ENCODE results near the gene ALAD. TPM values are rescaled to one million over a fixed set of nuclear protein-coding genes. Genes with fewer than 3 reads are reported as not detected.

Gene ALAD
- polyA plus RNA-seq, 1 donor from 2014 or later, result 42.9 TPM

DNA sequence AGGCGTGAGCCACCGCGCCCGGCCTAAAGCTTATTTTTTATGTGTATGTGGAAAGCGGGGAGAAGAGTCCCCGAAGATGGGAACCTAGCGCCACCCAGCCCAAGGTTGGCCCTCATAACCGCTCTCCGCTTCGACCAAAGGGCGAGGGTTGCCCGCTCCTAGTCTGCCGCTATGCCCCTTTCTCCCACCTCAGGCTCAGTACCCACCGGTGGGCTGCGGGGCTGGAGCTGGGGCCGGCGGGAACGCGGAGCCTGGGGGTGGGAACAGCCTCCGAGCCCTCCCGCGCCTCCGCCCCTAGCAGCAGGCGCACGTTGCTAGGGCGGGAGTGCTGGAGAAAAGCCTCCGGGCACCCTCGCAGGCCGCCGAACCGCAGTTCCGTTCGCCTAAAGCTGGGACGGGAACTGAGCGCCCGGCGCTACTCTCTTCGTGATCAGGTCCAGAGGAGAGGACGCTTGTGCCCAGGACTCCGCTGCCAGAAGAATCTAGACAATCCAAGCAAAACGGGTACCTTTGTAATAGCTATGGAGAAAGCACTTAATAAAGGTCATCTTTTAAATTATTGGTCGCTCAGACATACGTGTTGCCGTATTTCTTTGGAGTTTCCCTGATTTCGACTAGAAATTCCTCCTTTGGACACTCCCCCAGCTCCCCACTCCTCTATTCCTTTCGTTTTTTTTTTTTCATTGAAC lies 60.9 kb downstream of the ALAD start, which contains the start of gene WDR31:
Gene WDR31 (minus strand): TSS at position 265 of the 689 bp plus-strand sequence. CDS start 8,253 bp downstream, outside the sequence.
- Histone ChIP-seq H2AFZ (ENCODE audit: low read depth, low read length) (peak within 1 kb of the TSS; percentile 98), H4K20me1 (ENCODE audit: insufficient read depth) (no peaks in the 10 kb centered on the region), H3K36me3 (ENCODE audit: insufficient read depth, low read length) (no peaks in the 10 kb centered on the region), H3K4me2 (ENCODE audit: low read length) (peak within 1 kb of the TSS; percentile 77), H3K27me3 (ENCODE audit: insufficient read depth, low read depth, low read length) (no peaks in the 10 kb centered on the region), H3K9me2 (ENCODE audit: insufficient read depth, low read length) (no peaks in the 10 kb centered on the region), H3F3A (ENCODE audit: insufficient read depth, low read length, poor library complexity, severe bottlenecking) (no peaks in the 10 kb centered on the region), H3K27ac (ENCODE audit: low read length) (peak within 1 kb of the TSS; percentile 73), H3K4me3 (ENCODE audit: low read length) (peak within 1 kb of the TSS; percentile 80), H3K79me2 (replicated peaks; ENCODE audit: insufficient read depth, low read length) (no peaks in the 10 kb centered on the region), H3K9me3 (ENCODE audit: low read length) (no peaks in the 10 kb centered on the region), H3K9ac (ENCODE audit: low read length) (peak within 1 kb of the TSS; percentile 81)
- TF ChIP-seq, protein P1, sequence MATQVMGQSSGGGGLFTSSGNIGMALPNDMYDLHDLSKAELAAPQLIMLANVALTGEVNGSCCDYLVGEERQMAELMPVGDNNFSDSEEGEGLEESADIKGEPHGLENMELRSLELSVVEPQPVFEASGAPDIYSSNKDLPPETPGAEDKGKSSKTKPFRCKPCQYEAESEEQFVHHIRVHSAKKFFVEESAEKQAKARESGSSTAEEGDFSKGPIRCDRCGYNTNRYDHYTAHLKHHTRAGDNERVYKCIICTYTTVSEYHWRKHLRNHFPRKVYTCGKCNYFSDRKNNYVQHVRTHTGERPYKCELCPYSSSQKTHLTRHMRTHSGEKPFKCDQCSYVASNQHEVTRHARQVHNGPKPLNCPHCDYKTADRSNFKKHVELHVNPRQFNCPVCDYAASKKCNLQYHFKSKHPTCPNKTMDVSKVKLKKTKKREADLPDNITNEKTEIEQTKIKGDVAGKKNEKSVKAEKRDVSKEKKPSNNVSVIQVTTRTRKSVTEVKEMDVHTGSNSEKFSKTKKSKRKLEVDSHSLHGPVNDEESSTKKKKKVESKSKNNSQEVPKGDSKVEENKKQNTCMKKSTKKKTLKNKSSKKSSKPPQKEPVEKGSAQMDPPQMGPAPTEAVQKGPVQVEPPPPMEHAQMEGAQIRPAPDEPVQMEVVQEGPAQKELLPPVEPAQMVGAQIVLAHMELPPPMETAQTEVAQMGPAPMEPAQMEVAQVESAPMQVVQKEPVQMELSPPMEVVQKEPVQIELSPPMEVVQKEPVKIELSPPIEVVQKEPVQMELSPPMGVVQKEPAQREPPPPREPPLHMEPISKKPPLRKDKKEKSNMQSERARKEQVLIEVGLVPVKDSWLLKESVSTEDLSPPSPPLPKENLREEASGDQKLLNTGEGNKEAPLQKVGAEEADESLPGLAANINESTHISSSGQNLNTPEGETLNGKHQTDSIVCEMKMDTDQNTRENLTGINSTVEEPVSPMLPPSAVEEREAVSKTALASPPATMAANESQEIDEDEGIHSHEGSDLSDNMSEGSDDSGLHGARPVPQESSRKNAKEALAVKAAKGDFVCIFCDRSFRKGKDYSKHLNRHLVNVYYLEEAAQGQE (IDR thresholded peaks at IDR 0.05; ENCODE audit: borderline replicate concordance), result peak; percentile 58
- TF ChIP-seq POLR2AphosphoS5 (IDR thresholded peaks at IDR 0.05), result peak; percentile 90
- TF ChIP-seq SMC3 (conservative IDR thresholded peaks at IDR 0.05; ENCODE audit: poor library complexity), result peak; percentile 50
- TF ChIP-seq TAF1 (IDR thresholded peaks at IDR 0.05; ENCODE audit: low read depth), result peak; percentile 78
- TF ChIP-seq, protein P2, sequence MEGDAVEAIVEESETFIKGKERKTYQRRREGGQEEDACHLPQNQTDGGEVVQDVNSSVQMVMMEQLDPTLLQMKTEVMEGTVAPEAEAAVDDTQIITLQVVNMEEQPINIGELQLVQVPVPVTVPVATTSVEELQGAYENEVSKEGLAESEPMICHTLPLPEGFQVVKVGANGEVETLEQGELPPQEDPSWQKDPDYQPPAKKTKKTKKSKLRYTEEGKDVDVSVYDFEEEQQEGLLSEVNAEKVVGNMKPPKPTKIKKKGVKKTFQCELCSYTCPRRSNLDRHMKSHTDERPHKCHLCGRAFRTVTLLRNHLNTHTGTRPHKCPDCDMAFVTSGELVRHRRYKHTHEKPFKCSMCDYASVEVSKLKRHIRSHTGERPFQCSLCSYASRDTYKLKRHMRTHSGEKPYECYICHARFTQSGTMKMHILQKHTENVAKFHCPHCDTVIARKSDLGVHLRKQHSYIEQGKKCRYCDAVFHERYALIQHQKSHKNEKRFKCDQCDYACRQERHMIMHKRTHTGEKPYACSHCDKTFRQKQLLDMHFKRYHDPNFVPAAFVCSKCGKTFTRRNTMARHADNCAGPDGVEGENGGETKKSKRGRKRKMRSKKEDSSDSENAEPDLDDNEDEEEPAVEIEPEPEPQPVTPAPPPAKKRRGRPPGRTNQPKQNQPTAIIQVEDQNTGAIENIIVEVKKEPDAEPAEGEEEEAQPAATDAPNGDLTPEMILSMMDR (IDR thresholded peaks at IDR 0.05; ENCODE audit: poor library complexity, severe bottlenecking), result no peak
- peak; percentile 76 for TF ChIP-seq MXI1 (conservative IDR thresholded peaks at IDR 0.05; ENCODE audit: poor library complexity, severe bottlenecking)
- peak; percentile 37 for TF ChIP-seq EP300 (conservative IDR thresholded peaks at IDR 0.05; ENCODE audit: poor library complexity, severe bottlenecking)
- TF ChIP-seq EZH2 (IDR thresholded peaks at IDR 0.05; ENCODE audit: borderline replicate concordance, insufficient read depth, low read length, poor library complexity, severe bottlenecking), result no peak
- TF ChIP-seq RAD21 (conservative IDR thresholded peaks at IDR 0.05), result peak; percentile 40

DNA sequence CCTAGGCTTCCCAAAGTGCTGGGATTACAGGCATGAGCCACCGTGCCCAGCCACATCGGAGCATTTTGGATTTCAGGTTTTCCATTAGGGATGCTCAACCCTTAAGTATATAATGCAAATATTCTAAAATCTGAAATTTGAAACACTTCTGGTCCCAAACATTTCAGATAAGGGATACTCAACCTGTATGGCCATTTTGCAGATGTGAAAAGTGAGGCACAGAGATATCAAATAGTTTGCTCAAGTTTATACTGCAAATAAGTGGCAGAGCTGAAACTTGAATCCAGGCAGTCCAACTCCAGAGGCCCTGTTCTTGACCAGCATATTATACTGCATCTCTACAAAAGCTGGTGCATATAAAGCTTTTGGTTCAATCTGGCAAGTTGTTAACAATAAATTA lies 63.4 kb downstream of the ALAD start:
- no peaks in the 10 kb centered on the region for H4K20me1 ChIP-seq (ENCODE audit: insufficient read depth)
- no peaks in the 10 kb centered on the region for H3K36me3 ChIP-seq (ENCODE audit: insufficient read depth, low read length)
- H3K27ac ChIP-seq (ENCODE audit: low read length), result no peak overlapping the region
- no peaks in the 10 kb centered on the region for H3F3A ChIP-seq (ENCODE audit: insufficient read depth, low read length, poor library complexity, severe bottlenecking)
- no peak overlapping the region for H2AFZ ChIP-seq (ENCODE audit: low read depth, low read length)
- H3K9me3 ChIP-seq (ENCODE audit: low read length), result no peaks in the 10 kb centered on the region
- H3K79me2 ChIP-seq (replicated peaks; ENCODE audit: insufficient read depth, low read length), result no peaks in the 10 kb centered on the region
- no peak overlapping the region for H3K4me3 ChIP-seq (ENCODE audit: low read length)
- no peak for TF ChIP-seq EP300 (conservative IDR thresholded peaks at IDR 0.05; ENCODE audit: poor library complexity, severe bottlenecking)
- TF ChIP-seq, protein P1 (IDR thresholded peaks at IDR 0.05; ENCODE audit: borderline replicate concordance), result no peak
- no peaks in the 10 kb centered on the region for H3K9me2 ChIP-seq (ENCODE audit: insufficient read depth, low read length)
- no peaks in the 10 kb centered on the region for H3K27me3 ChIP-seq (ENCODE audit: insufficient read depth, low read depth, low read length)
- H3K9ac ChIP-seq (ENCODE audit: low read length), result no peak overlapping the region
- no peak overlapping the region for H3K4me2 ChIP-seq (ENCODE audit: low read length)
